CD4-positive, CD25-positive, alpha-beta regulatory T cell (primary cell): Measurements from ENCODE around the gene CEBPA. TPM values are rescaled to one million over a fixed set of nuclear protein-coding genes. Genes with fewer than 3 reads are reported as not detected.

Experiments used
- ATAC-seq, 2 donors: fragments of 150-1000 bp; cut with Tn5 transposase; one replicate each; pipeline ENCODE4 v1.10.0; 2021; ENCODE audit warnings: low read depth in 2 of 2, moderate number of reproducible peaks in 2 of 2, moderate library complexity in 1 of 2
- DNase-seq, 3 donors: peaks; one replicate each; pipeline versions ENCODE4 v3.0.0 to v3.0.0-alpha.2; 2012 to 2022; ENCODE audit warnings: mixed read lengths in 1 of 3
- H3K27ac ChIP-seq: one replicate; pipeline ENCODE4 v1.7.0; 2013; ENCODE audit warnings: mild to moderate bottlenecking, low read length; ENCODE audit not compliant: insufficient read depth, poor library complexity, severe bottlenecking
- H3K27me3 ChIP-seq: one replicate; pipeline ENCODE4 v1.7.0; 2013; ENCODE audit warnings: low read length; ENCODE audit not compliant: control insufficient read depth, insufficient read depth
- H3K36me3 ChIP-seq: one replicate; pipeline ENCODE4 v1.7.0; 2013; ENCODE audit warnings: mild to moderate bottlenecking, low read length, moderate library complexity; ENCODE audit not compliant: control insufficient read depth, insufficient read depth
- H3K4me1 ChIP-seq: 2 replicates; pipeline ENCODE4 v1.7.0; 2013; ENCODE audit warnings: mild to moderate bottlenecking, low read length; ENCODE audit not compliant: insufficient read depth, control insufficient read depth, poor library complexity, severe bottlenecking
- H3K4me3 ChIP-seq: one replicate; pipeline ENCODE4 v1.7.0; 2013; ENCODE audit warnings: low read depth, mild to moderate bottlenecking, low read length, moderate library complexity
- H3K9me3 ChIP-seq, 2 experiments: 1 replicate in 1 of 2; 2 replicates in 1 of 2; pipeline ENCODE4 v1.7.0; 2013; ENCODE audit warnings: low read length in 2 of 2, mild to moderate bottlenecking in 1 of 2, moderate library complexity in 1 of 2; ENCODE audit not compliant: control insufficient read depth in 2 of 2
- H3K27ac Mint-ChIP-seq, 3 donors: one replicate each; pipeline ENCODE4 v1.8.0; 2020 to 2022; ENCODE audit warnings: mild to moderate bottlenecking in 3 of 3, mixed read lengths in 3 of 3, moderate library complexity in 2 of 3
- H3K27me3 Mint-ChIP-seq: one replicate; pipeline ENCODE4 v1.8.0; 2022; ENCODE audit warnings: mild to moderate bottlenecking, mixed read lengths
- H3K36me3 Mint-ChIP-seq: one replicate; pipeline ENCODE4 v1.8.0; 2020; ENCODE audit warnings: mixed read lengths
- H3K4me1 Mint-ChIP-seq, 4 donors: one replicate each; pipeline ENCODE4 v1.8.0; 2020 to 2022; ENCODE audit warnings: mixed read lengths in 4 of 4, mild to moderate bottlenecking in 1 of 4
- H3K4me3 Mint-ChIP-seq, 4 donors: one replicate each; pipeline ENCODE4 v1.8.0; 2020 to 2022; ENCODE audit warnings: mild to moderate bottlenecking in 4 of 4, mixed read lengths in 4 of 4, moderate library complexity in 3 of 4
- H3K9me3 Mint-ChIP-seq, 7 donors: one replicate each; pipeline ENCODE4 v1.8.0; 2020 to 2022; ENCODE audit warnings: mixed read lengths in 7 of 7, mild to moderate bottlenecking in 3 of 7, moderate library complexity in 2 of 7
- polyA plus RNA-seq, 4 donors: library from polyadenylated mRNA; unstranded; fragments of 300-500 nt; fragmentation: Illumina TruSeq; gene quantifications; one replicate each; pipeline ENCODE4 v1.2.3, GENCODE V29; 2021
- total RNA-seq: library from RNA; stranded (reverse); gene quantifications from one replicate; pipeline ENCODE4 v1.2.3, GENCODE V29; 2022

The CEBPA gene
- total and polyA plus RNA-seq, 5 donors from 2014 or later: 0.72 to 3.8 (median 1.8) TPM

DNA sequence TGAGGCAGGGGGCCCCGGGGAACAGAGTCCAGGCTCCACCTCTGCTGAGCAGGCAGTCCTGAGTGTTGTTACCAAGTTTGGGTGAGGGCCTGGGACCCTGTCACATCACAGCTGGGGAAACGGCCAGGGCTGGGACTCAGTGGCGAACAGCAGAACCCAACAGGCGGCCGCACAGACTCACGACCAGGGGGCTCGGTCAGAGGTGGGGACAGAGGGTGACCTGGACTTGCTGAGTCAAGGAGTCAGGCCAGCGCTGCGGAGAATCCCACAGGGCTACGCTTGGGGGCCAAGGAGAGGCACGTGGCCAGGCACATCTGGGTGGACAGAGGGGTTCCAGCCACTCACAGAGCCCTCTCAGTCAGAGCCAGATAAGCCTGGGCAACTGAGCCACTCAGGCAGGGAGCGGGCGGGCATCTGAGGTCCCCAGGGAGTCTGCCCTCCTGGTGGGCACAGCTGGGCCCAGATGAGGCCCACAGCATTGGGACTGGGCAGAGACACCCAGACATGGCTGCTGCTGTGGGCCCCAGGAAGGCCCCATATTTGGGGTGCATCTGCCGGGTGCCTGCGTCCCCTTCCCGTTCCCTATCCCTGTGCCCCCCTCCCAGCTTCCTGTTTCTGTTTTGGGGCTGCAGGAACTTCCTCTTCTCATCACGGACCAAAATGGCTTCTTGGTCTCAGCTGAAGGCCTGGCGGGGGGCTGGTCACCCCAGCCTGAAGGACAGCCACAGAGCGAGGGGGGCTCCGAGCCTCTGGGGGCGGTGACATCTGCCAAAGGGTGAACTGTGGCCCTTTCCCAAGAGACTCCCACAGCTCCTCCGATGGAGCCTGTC is 34.0 kb downstream of the CEBPA start:
- Histone ChIP-seq H3K4me3 (no peak overlapping the region), H3K4me1 (no peaks in the 10 kb centered on the region), H3K9me3 (no peaks in the 10 kb centered on the region), H3K36me3 (no peaks in the 10 kb centered on the region), H3K27me3 (no peaks in the 10 kb centered on the region), H3K27ac (no peak overlapping the region)
- DNase-seq (no peak), ATAC-seq (no peak)
- Mint-ChIP-seq H3K9me3 (no peaks in the 10 kb centered on the region), H3K36me3 (no peaks in the 10 kb centered on the region), H3K27ac (no peak overlapping the region), H3K27me3 (no peaks in the 10 kb centered on the region), H3K4me3 (no peak overlapping the region), H3K4me1 (peaks cover 0 to 2% (median under 1%) of the 10 kb centered on the region in 4 donors)

DNA sequence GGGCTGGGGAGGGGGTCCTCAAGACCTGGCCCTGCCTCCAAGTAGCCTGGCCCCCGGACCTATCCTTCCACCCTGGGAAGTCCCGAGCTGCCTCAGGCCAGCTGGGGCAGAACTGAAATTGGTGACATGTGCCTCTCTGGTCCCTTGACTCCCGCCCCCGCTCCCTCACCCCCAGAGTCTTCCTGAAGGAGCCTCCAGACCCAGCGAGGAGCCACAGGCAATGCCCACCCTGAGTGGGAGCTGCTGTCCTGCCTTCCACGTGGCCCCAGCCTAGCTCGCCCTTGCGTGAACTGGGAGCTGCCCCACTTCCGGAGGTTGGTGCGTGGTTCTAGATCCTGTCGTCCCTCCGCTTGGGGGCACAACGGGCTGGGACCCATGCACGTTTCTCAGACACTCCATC is 34.6 kb downstream of the CEBPA start:
- no peak overlapping the region for H3K4me3 ChIP-seq
- H3K9me3 Mint-ChIP-seq: no peaks in the 10 kb centered on the region
- H3K27me3 Mint-ChIP-seq: no peaks in the 10 kb centered on the region
- ATAC-seq (no peak), DNase-seq (no peak)
- H3K27ac ChIP-seq: no peak overlapping the region
- no peaks in the 10 kb centered on the region for H3K9me3 ChIP-seq
- no peaks in the 10 kb centered on the region for H3K4me1 ChIP-seq
- H3K27me3 ChIP-seq: no peaks in the 10 kb centered on the region
- no peaks in the 10 kb centered on the region for H3K36me3 ChIP-seq
- no peak overlapping the region for H3K4me3 Mint-ChIP-seq
- no peaks in the 10 kb centered on the region for H3K4me1 Mint-ChIP-seq
- H3K36me3 Mint-ChIP-seq: no peaks in the 10 kb centered on the region
- H3K27ac Mint-ChIP-seq: no peak overlapping the region

GRCh38 chr19:33266974-33267484 is 35.3 kb downstream of the CEBPA start:
- Histone ChIP-seq H3K4me3 (no peak overlapping the region), H3K27ac (no peak overlapping the region), H3K27me3 (no peaks in the 10 kb centered on the region), H3K36me3 (no peaks in the 10 kb centered on the region), H3K4me1 (no peaks in the 10 kb centered on the region), H3K9me3 (no peaks in the 10 kb centered on the region)
- no peak overlapping the region for H3K27ac Mint-ChIP-seq
- no peak for DNase-seq
- peaks cover 0 to 6% (median 0%) of the 10 kb centered on the region in 4 donors for H3K4me1 Mint-ChIP-seq
- no peaks in the 10 kb centered on the region for H3K27me3 Mint-ChIP-seq
- H3K36me3 Mint-ChIP-seq: no peaks in the 10 kb centered on the region
- peaks cover 0 to 2% (median 0%) of the 10 kb centered on the region in 7 donors for H3K9me3 Mint-ChIP-seq
- no peak overlapping the region for H3K4me3 Mint-ChIP-seq
- no peak for ATAC-seq

DNA sequence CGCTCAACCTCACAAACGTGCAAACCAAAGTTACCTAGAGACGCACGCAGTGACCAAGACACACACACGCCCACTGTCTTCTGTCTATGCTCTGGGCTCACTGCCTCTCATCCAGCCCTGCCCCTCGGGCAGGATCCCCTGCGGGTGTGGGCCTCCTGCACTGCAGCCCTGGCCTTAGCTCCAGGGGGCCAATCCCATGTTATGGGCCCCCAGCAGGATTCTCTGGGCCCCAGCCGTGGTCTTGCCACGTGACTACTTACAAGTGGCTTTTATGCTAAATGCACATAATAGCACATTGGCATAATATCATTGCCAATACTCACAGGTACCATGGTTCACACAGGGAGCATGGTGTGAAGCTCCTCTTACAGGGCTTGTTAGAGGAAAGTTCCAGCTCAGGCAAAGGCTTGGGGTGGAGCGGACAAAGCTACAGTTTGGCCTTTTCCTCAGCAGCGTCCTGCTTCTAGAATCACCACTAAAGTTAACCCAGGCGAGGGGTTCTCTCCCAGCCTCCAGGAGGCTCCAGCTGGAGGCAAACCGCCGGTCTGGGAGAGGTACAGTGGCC is 37.4 kb downstream of the CEBPA start:
- Histone ChIP-seq H3K4me1 (peaks cover 10% of the 10 kb centered on the region), H3K27me3 (no peaks in the 10 kb centered on the region), H3K4me3 (no peak overlapping the region), H3K27ac (no peak overlapping the region), H3K36me3 (no peaks in the 10 kb centered on the region), H3K9me3 (no peaks in the 10 kb centered on the region)
- H3K4me1 Mint-ChIP-seq: peaks cover 0 to 16% (median 4%) of the 10 kb centered on the region in 4 donors
- no peak for ATAC-seq
- H3K27ac Mint-ChIP-seq: no peak overlapping the region
- no peaks in the 10 kb centered on the region for H3K36me3 Mint-ChIP-seq
- DNase-seq: no peak
- peaks cover 8% of the 10 kb centered on the region for H3K27me3 Mint-ChIP-seq
- H3K4me3 Mint-ChIP-seq: no peak overlapping the region
- H3K9me3 Mint-ChIP-seq: peaks cover 0 to 2% (median 0%) of the 10 kb centered on the region in 7 donors

DNA sequence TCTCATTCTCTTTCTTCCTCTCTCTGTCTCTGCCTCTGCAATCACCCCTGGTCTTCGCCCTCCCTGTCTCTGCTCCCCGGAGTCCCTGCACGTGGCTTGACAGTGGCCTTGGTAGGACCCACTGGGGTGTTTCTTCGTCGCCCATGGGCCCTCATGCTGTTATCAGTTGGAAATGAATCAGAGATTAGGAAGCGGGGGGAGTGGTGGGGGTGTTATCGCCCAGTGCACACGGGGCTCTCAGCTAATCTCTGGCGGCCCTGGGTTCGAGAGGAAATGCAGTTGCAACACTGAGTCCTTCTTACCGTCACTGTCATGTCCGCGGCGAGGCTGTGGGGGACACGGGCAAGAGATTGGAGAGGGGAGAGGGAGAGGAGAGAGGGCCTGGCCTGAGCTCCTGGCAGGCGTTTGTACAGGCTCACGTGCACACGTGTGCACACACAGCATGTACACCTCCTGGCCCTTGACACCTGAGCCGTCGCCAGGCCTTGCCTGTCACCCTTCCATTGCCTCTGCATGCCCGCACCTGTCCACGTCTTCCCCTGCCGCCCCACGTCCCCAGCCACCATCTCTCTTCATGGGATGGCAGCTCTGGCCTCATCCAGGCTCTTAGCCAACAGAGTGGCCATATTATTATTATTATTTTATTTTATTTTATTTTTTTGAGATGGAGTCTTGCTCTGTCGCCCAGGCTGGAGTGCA is 38.9 kb downstream of the CEBPA start:
- Histone ChIP-seq H3K9me3 (no peaks in the 10 kb centered on the region), H3K27ac (no peak overlapping the region), H3K4me1 (peaks cover 10% of the 10 kb centered on the region), H3K4me3 (no peak overlapping the region), H3K36me3 (no peaks in the 10 kb centered on the region), H3K27me3 (no peaks in the 10 kb centered on the region)
- H3K27me3 Mint-ChIP-seq: peaks cover 18% of the 10 kb centered on the region
- H3K9me3 Mint-ChIP-seq: peaks cover 0 to 6% (median 0%) of the 10 kb centered on the region in 7 donors
- H3K4me3 Mint-ChIP-seq: no peak overlapping the region
- H3K4me1 Mint-ChIP-seq: peaks cover 0 to 16% (median 4%) of the 10 kb centered on the region in 4 donors
- no peak for ATAC-seq
- DNase-seq: no peak
- no peak overlapping the region for H3K27ac Mint-ChIP-seq
- no peaks in the 10 kb centered on the region for H3K36me3 Mint-ChIP-seq

- ATAC-seq: no peak
These were observed 40.7 kb downstream of the CEBPA start for GRCh38 chr19:33261511-33262189.

DNA sequence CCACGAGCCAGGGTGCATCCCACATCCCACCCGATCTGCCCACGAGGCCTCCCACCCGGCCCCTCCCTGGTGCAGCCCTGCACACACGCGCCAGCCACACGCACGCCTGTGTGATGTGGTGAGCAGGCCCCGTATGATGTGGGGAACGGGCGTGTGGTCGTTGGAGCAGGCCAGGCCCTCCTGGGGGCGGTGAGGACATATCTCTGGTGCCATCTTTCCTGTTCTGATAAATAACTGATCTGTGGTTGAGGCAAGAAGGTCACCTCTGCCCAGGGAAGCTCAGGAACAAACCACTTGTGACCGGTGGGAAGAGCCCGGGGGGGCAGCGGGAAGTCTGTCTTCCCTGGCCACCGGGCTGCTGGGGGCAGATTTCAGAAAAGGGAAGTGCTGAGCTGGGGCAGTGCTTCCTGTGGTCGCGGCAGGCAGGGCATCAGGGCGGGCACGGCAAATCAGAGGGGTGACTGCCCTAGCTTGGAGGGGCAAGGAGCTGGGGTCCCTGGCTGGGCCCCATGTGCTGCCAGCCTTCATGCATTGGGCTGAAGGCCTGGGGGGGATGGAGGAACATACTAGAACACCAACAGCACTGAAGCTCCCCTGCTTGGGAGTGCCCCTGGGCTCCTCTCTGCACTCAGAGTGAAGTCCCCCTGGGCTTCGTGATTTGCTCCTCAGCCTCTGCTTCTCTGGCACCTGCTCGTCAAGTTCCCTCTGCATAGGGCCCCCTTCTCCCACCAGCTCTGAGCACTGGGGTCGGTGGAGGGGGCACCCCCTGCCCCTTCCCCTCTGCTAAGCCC is 41.5 kb downstream of the CEBPA start:
- Histone ChIP-seq H3K4me1 (peaks cover 10% of the 10 kb centered on the region), H3K36me3 (no peaks in the 10 kb centered on the region), H3K4me3 (no peak overlapping the region), H3K27ac (no peak overlapping the region), H3K27me3 (no peaks in the 10 kb centered on the region), H3K9me3 (no peaks in the 10 kb centered on the region)
- Mint-ChIP-seq H3K4me3 (no peak overlapping the region), H3K4me1 (peaks cover 0 to 16% (median 4%) of the 10 kb centered on the region in 4 donors), H3K27ac (peak overlapping the region in 1 of 3 donors; percentile 55), H3K36me3 (no peaks in the 10 kb centered on the region), H3K27me3 (peaks cover 18% of the 10 kb centered on the region), H3K9me3 (peaks cover 0 to 6% (median 0%) of the 10 kb centered on the region in 7 donors)
- no peak for DNase-seq
- ATAC-seq: peak in 1 of 2 donors; percentile 34

More at GRCh38 chr19:33261511-33262189, 40.7 kb downstream of the CEBPA start:
- H3K9me3 ChIP-seq: no peaks in the 10 kb centered on the region
- Mint-ChIP-seq H3K27ac (peak overlapping the region in 1 of 3 donors; percentile 81), H3K27me3 (peaks cover 18% of the 10 kb centered on the region), H3K4me1 (peaks cover 0 to 16% (median 4%) of the 10 kb centered on the region in 4 donors), H3K9me3 (peaks cover 0 to 6% (median 0%) of the 10 kb centered on the region in 7 donors), H3K4me3 (no peak overlapping the region), H3K36me3 (no peaks in the 10 kb centered on the region)
- no peaks in the 10 kb centered on the region for H3K27me3 ChIP-seq
- H3K36me3 ChIP-seq: no peaks in the 10 kb centered on the region
- H3K4me3 ChIP-seq: no peak overlapping the region
- DNase-seq: no peak
- peaks cover 10% of the 10 kb centered on the region for H3K4me1 ChIP-seq
- H3K27ac ChIP-seq: no peak overlapping the region
